GM12874 (cell line): ENCODE results near the gene FOXC1.

Experiments
- TF ChIP-seq, protein P1 (sequence below): IDR thresholded peaks from 2 replicates; pipeline ENCODE4 v1.5.1; 2011; ENCODE audit warnings: low read depth, mild to moderate bottlenecking, control low read depth, low read length, moderate library complexity; ENCODE audit not compliant: insufficient read depth

FOXC1 gene

DNA sequence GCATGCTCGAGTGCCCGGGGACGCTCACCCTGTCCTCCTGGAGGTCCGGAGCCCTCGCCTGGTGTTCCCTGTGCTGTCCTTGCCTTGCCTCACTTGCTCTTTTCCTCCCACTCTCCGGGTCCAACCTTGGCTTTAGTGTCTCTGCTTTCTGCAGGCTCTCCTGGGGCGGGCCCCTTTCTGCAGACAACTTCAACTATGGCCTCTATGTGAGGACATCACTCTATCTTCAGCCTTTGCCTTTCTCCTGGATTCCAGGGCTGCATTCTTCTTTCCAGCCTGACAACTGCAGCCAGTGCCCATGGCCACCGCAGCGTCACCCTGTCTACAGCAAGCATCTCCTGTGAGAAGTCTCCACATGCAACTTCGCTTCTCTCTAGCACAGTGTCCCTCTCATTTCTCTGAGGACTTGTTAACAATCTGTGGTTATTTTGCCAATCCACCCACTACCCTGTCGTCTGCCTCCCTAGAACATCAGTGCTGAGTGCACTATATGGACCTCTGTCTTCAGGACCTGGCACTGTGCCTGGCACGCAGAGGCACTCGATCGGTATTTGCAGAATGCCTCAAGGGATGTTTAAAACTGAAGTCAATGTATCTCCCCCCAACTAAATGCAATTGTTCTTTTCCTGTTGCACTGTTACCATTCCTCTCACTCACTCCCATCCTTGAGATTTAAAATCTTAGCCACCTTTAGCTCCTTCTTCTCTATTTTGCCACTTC is 35.9 kb downstream of the FOXC1 start:
- TF ChIP-seq, protein P1, sequence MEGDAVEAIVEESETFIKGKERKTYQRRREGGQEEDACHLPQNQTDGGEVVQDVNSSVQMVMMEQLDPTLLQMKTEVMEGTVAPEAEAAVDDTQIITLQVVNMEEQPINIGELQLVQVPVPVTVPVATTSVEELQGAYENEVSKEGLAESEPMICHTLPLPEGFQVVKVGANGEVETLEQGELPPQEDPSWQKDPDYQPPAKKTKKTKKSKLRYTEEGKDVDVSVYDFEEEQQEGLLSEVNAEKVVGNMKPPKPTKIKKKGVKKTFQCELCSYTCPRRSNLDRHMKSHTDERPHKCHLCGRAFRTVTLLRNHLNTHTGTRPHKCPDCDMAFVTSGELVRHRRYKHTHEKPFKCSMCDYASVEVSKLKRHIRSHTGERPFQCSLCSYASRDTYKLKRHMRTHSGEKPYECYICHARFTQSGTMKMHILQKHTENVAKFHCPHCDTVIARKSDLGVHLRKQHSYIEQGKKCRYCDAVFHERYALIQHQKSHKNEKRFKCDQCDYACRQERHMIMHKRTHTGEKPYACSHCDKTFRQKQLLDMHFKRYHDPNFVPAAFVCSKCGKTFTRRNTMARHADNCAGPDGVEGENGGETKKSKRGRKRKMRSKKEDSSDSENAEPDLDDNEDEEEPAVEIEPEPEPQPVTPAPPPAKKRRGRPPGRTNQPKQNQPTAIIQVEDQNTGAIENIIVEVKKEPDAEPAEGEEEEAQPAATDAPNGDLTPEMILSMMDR: no peak

DNA sequence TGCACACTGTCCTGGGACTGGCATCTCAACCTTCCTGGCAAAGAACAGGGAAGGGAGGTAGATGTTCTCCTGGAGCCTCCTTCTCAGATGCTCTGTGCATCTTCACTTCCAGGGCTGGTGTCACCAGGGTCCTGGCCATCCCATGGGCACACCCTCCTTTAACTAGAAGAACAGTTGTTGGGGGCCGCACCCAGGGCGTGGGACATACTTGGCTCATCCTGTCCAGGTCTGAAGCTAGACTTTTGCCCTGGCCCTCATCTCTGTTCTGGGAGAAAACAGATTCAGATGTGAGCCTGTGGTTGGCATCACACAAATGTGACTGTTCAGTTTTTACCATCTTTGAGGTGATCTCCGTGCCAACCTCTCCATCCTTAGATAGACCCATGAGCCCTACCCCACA is 41.6 kb downstream of the FOXC1 start:
- TF ChIP-seq, protein P1: no peak

DNA sequence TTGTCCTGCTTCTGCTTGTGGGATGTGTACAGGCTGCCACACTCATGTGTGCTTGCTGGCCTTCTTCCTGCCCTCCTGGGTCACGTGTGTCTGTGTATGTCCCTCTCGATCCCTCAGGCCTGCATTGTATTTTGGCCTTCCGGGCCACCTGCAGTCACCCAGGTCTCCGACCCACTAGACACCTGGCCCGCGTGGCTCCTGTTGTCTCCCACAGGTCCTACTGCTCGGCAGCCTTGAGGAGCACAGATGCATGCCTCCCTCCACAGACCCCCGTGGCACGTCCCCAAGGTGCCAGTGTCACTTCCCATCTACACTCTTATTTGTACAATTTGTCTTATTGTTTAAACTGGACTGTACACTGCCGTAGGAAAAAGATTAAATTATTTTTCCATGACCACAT is 43.1 kb downstream of the FOXC1 start:
- TF ChIP-seq, protein P1: no peak

DNA sequence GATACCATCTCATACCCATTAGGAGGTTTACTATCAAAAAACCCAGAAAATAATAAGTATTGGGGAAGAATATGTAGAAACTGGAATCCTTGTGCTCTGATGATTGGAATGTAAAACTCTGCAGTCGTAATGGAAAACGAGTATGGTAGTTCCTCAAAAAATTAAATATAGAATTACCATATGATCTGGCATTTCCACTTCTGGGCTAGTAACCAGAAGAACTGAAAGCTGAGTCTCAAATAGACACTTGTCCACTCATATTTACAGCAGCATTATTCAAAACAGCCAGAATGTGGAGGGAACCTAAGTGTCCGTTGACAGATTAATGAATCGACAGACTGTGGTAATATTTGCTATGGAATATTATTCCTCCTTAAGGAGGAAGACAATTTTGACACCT is 44.3 kb downstream of the FOXC1 start:
- TF ChIP-seq, protein P1: no peak

DNA sequence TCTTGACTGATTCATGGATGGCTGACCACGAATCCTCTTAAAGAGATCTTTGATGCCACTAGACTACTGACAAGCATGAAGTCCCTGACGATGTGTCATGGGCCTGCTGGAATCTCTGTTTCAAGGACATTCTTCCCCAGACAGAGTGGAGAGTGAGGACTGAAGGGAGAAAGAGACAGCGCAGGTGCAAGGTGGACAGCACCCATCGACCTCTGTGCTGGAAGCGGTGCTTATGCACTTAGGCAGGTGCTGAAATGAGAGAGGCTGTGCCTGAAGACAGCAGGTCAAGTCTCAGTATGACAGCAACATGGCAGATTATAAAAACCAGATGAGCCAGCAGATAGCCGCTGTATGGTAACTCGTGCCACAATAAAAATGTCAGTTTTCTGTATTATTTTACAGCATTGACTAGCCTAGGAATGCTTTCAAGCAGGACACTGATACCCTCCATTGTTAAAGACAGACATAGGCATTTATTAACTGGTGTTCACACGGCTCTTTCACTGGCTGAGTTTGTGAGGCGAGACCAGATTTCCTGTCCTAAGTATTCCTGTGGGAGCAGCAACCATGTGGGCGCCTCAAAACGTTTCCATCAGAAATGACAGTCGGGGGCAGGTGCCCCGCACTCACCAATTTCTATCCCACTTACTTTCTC is 47.5 kb downstream of the FOXC1 start:
- TF ChIP-seq, protein P1: no peak

DNA sequence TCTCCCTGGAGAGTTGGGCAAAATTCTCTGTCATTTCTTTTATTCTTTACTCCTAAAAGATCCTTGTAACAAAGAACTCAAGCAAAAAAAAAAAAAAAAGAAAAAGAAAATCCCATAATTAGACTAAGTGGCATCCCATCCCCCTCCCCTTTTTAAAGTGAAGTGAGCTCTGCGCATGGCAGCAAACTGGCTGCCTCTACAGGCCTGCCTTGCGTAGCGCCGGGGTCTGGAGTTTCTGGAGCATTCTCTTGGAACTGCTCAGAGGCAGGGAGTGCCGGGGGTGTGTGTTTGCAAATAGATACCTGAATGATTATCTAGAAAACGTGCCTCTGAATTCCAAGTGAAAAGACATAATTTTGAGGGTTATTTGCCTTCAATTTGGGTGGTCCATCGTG is 48.1 kb downstream of the FOXC1 start:
- TF ChIP-seq, protein P1: no peak

DNA sequence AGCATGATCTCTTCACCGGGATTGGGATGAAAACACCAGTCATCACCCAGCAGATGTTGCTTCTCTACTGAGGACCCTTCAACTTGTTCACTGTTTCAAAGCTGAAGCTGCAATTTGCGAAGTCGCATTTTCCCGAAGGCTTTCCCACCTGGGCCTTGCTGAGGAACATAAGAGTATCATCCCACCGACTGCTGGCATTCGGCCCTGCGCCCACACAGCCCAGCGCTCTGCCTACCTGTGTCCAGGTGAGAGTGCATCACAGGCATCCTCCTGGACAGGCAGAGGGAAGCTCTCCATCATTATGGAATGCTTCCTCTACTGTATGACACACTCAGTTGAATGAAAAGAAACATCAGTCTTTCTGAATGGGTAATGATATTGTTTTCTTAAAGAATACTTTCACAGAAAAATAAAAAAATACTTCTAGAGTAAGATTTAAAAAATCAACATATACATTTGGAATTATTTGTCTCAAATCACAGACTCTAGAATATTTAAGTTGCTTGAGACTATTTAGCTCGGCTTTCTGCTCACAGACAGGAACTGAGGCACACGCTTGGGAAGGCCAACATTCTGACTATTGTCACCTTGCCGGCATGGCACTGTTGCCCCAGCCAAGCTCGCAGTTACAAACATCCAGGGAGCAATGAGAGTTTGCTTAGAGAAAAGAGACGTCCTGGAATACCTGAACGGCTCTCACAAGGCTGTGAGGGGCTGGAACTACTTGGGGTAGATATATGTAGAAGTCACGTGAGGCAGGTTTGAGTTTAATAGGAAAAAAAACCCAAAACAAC is 48.7 kb downstream of the FOXC1 start:
- TF ChIP-seq, protein P1: no peak
